Astrocyte of the spinal cord (primary cell): Measurements from ENCODE around the gene CEP20.

ENCODE experiments used
- DNase-seq: peaks from one replicate; pipeline ENCODE4 v3.0.0; 2011; ENCODE audit warnings: low read depth, low spot score
- H3K4me3 ChIP-seq: 2 replicates; pipeline ENCODE4 v1.5.1; 2011; ENCODE audit warnings: low read depth, mild to moderate bottlenecking, low read length, moderate library complexity
- in situ Hi-C: cut with HindIII; loops from 2 replicates; pipeline ENCODE4 v1.10.0; 2017; ENCODE audit warnings: low sequenced_read_pairs
- TF ChIP-seq, protein P1 (sequence below): IDR thresholded peaks from 2 replicates; pipeline ENCODE4 v1.5.1; 2012; ENCODE audit warnings: low read depth, mild to moderate bottlenecking, low read length, inconsistent platforms

The CEP20 gene

DNA sequence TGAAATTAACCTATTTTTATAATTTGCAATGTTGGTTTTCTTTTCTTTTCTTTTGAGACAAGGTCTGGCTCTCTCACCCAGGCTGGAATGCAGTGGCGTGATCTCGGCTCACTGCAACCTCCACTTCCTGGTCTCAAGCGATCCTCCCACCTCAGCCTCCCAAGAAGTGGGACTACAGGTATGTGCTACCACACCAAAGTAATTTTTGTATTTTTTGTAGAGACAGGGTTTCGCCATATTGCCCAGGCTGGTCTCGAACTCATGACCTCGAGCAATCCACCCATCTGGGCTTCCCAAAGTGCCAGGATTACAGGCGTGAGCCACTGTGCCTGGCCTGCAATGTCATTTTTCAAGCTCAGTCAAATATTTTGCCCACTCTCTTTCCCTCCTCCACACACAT lies 67.6 kb downstream of the CEP20 start:
- H3K4me3 ChIP-seq = no peak overlapping the region
- no peak for DNase-seq
- in situ Hi-C loops = no loop called here
- TF ChIP-seq, protein P1, sequence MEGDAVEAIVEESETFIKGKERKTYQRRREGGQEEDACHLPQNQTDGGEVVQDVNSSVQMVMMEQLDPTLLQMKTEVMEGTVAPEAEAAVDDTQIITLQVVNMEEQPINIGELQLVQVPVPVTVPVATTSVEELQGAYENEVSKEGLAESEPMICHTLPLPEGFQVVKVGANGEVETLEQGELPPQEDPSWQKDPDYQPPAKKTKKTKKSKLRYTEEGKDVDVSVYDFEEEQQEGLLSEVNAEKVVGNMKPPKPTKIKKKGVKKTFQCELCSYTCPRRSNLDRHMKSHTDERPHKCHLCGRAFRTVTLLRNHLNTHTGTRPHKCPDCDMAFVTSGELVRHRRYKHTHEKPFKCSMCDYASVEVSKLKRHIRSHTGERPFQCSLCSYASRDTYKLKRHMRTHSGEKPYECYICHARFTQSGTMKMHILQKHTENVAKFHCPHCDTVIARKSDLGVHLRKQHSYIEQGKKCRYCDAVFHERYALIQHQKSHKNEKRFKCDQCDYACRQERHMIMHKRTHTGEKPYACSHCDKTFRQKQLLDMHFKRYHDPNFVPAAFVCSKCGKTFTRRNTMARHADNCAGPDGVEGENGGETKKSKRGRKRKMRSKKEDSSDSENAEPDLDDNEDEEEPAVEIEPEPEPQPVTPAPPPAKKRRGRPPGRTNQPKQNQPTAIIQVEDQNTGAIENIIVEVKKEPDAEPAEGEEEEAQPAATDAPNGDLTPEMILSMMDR = no peak

DNA sequence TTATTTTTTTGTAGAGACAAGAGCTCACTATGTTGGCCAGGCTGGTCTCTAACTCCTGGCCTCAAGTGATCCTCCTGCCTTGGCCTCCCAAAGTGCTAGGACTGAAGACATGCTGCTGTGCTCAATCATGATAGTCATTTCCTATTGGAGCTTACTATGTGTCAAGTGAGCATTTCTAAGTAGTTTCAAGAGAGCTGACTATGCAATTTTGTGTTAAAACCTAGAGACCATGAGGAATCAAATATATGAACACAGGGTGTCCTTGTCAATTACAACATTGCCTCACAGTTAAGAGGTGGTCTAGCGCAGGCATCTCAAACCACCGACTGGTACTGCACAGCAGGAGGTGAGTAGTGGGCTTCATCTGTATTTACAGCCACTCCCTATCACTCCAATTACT lies 69.4 kb downstream of the CEP20 start:
- no peak for DNase-seq
- in situ Hi-C loops = no loop called here
- TF ChIP-seq, protein P1 = no peak
- H3K4me3 ChIP-seq = no peak overlapping the region

DNA sequence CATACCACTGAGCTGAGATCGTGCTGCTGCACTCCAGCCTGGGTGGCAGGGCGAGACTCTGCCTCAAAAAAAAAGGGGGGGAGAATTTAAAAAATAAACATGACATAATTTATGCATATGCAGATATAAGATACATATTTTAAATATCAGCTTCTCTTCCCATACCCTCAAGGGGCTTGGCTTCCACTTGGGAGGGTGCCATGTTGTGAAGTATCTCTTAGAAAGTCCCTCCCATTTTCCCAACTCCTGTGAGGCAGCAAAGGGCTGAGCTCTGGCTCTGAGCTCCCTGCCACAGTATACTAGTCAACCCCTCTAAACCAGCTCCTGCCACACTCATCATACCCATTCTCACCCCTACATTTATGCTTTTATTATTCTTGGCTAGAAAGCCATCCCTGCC lies 71.0 kb downstream of the CEP20 start:
- H3K4me3 ChIP-seq = no peak overlapping the region
- in situ Hi-C loops = no loop called here
- TF ChIP-seq, protein P1 = no peak
- no peak for DNase-seq

DNA sequence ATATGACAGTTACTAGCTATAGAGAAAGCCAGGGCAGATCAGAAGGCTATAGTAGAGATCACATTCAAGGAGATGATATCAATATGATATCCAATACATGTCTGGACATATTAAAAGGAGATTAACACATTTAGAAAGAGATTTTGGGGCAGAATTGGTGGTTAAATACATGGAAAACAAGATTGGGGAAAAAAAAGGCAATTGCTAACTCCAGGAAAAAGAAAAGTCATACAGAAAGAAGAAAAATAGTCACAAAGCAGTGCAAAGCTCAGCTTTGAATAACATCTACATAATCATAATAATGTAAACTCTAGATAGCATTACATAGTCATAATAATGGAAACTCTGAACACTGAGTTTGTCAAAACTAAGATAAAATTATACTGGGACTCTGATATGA lies 72.2 kb downstream of the CEP20 start:
- no peak overlapping the region for H3K4me3 ChIP-seq
- in situ Hi-C loops = no loop called here
- no peak for DNase-seq
- TF ChIP-seq, protein P1 = no peak
